HEK293T (cell line): ENCODE data around the gene CYREN.
A peak's percentile ranks its signal among the peaks of the same experiment; 100 is the strongest.

Experiments
- CTCF ChIA-PET: fragments of 350-600 bp; formaldehyde crosslinking; extraction: SDS; loops from one replicate; lab custom pipeline; 2021; ENCODE audit warnings: antibody characterized with exemption, inconsistent platforms; lab: Yijun Ruan, JAX
- POLR2A ChIA-PET: fragments of 350-600 bp; formaldehyde crosslinking; extraction: SDS; loops from one replicate; lab custom pipeline; 2020; ENCODE audit warnings: antibody characterized with exemption, inconsistent platforms; lab: Yijun Ruan, JAX
- DNase-seq: peaks from one replicate; pipeline ENCODE4 v3.0.0; 2012; ENCODE audit warnings: mixed read lengths; ENCODE audit errors: extremely low spot score
- ARNT ChIP-seq: fragments of 450-650 bp; IDR thresholded peaks from 2 replicates; pipeline ENCODE4 v1.6.1; 2017; ENCODE audit warnings: mild to moderate bottlenecking
- BHLHE40 ChIP-seq: fragments of 450-650 bp; IDR thresholded peaks from 2 replicates; pipeline ENCODE4 v1.6.1; 2016; ENCODE audit warnings: mild to moderate bottlenecking, moderate library complexity, borderline replicate concordance
- CTBP1 ChIP-seq: fragments of 450-650 bp; IDR thresholded peaks from 2 replicates; pipeline ENCODE4 v1.6.1; 2016; ENCODE audit warnings: borderline replicate concordance
- ELF4 ChIP-seq: fragments of 450-650 bp; IDR thresholded peaks from 2 replicates; pipeline ENCODE4 v1.6.1; 2017; ENCODE audit warnings: antibody characterized with exemption
- FOXA1 ChIP-seq: fragments of 450-650 bp; IDR thresholded peaks from 2 replicates; pipeline ENCODE4 v1.6.1; 2016; ENCODE audit warnings: mild to moderate bottlenecking
- FOXK2 ChIP-seq: fragments of 450-650 bp; IDR thresholded peaks from 2 replicates; pipeline ENCODE4 v1.6.1; 2016; ENCODE audit warnings: mild to moderate bottlenecking
- FOXM1 ChIP-seq: fragments of 450-650 bp; IDR thresholded peaks from 2 replicates; pipeline ENCODE4 v1.6.1; 2017; ENCODE audit warnings: mild to moderate bottlenecking, borderline replicate concordance
- HDGF ChIP-seq: fragments of 450-650 bp; IDR thresholded peaks from 2 replicates; pipeline ENCODE4 v1.6.1; 2017; ENCODE audit warnings: antibody characterized with exemption, borderline replicate concordance
- L3MBTL2 ChIP-seq: fragments of 450-650 bp; conservative IDR thresholded peaks from 2 replicates; pipeline ENCODE4 v1.6.1; 2016; ENCODE audit warnings: mild to moderate bottlenecking
- LEF1 ChIP-seq: fragments of 450-650 bp; IDR thresholded peaks from 2 replicates; pipeline ENCODE4 v1.6.1; 2017; ENCODE audit warnings: mild to moderate bottlenecking, borderline replicate concordance
- NFRKB ChIP-seq: fragments of 450-650 bp; IDR thresholded peaks from 2 replicates; pipeline ENCODE4 v1.6.1; 2016; ENCODE audit warnings: mild to moderate bottlenecking, moderate library complexity
- SP1 ChIP-seq: fragments of 450-650 bp; IDR thresholded peaks from 2 replicates; pipeline ENCODE4 v1.6.1; 2017
- SUZ12 ChIP-seq: fragments of 450-650 bp; IDR thresholded peaks from 2 replicates; pipeline ENCODE4 v1.6.1; 2016; ENCODE audit warnings: mild to moderate bottlenecking
- TARDBP ChIP-seq: fragments of 450-650 bp; IDR thresholded peaks from 2 replicates; pipeline ENCODE4 v1.6.1; 2016
- ZNF384 ChIP-seq: fragments of 450-650 bp; IDR thresholded peaks from 2 replicates; pipeline ENCODE4 v1.6.1; 2016
- TF ChIP-seq, protein P1 (sequence below): fragments of 450-650 bp; IDR thresholded peaks from 2 replicates; pipeline ENCODE4 v1.6.1; 2016

CYREN gene, protein sequence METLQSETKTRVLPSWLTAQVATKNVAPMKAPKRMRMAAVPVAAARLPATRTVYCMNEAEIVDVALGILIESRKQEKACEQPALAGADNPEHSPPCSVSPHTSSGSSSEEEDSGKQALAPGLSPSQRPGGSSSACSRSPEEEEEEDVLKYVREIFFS

GRCh38 chr7:135170274-135170997, at the start of gene CYREN:
CYREN (minus strand) TSS chr7:135170707; CDS start chr7:135168922, 1,785 bp downstream.
- CTCF ChIA-PET: interaction anchor here (0.7 to 1.4 kb wide), 4 partner anchors 8 to 185 kb away, joined by 3 to 5 read pairs (median 4); partner anchors contain the start of gene AGBL3

DNA sequence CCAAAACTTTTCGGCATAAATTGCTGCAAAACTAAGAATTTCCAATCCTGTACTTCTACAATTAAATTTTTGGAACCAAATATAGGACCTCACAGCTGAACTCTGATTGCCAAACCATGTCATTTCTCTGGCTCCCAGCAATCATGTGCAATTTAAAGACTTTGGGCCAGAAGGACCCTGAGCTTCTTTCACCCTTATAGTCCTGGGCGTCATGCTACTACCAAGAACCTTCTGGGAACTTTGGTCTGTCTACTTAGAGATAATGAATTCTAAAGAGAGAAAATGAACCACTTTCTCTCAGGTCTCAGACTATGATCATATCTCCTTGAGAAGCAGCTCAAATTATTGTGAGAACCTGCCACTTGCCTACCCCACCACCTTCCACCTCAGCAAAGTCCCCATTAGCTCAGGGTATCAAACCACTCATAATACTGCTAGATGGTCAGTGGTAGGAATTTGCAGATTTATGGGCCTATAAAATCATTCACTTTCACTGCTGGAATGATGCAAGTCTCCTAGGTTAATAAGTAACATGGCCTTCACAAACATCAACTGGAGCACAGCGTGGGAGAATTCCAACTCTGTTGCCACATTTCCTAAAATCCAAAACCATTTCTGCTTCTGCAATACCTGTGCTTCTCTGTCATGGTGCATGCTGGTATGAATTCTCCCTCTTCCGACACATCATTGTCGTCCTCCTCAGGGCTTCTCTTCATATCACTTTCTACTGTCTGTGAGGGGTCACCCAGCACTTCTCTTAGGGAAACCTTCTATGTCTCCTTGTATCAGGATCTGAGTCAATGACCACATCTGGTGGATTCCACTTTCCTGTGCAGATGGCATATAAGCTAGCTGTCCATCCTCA, 47.4 kb upstream of the CYREN start:
- TF ChIP-seq FOXK2 (no peak), HDGF (no peak), LEF1 (no peak), SP1 (no peak), ZNF384 (no peak), BHLHE40 (no peak), TARDBP (no peak), ARNT (no peak), FOXA1 (no peak), L3MBTL2 (no peak)
- ChIA-PET CTCF (interaction anchor here (0.7 kb wide), 1 partner anchor 57 kb away, joined by 3 read pairs; no protein-coding TSS in a partner anchor), POLR2A (interaction anchor here (0.9 to 1.0 kb wide), 2 partner anchors 9 to 15 kb away, joined by 3 to 4 read pairs; no protein-coding TSS in a partner anchor)
- no peak for DNase-seq

More at GRCh38 chr7:135170274-135170997, at the start of gene CYREN:
- peak; percentile 99 for DNase-seq
- TF ChIP-seq LEF1 (peak; percentile 81; the same call in 1 of the 2 replicates), FOXM1 (no peak), CTBP1 (peak; percentile 54; the same call in 1 of the 2 replicates), TARDBP (peak; percentile 79; the same call in 1 of the 2 replicates), ELF4 (peak; percentile 82)
- POLR2A ChIA-PET: interaction anchor here (0.7 to 2.6 kb wide), 15 partner anchors 9 to 523 kb away, joined by 3 to 12 read pairs (median 4); partner anchors contain the start of genes AGBL3 and WDR91

DNA sequence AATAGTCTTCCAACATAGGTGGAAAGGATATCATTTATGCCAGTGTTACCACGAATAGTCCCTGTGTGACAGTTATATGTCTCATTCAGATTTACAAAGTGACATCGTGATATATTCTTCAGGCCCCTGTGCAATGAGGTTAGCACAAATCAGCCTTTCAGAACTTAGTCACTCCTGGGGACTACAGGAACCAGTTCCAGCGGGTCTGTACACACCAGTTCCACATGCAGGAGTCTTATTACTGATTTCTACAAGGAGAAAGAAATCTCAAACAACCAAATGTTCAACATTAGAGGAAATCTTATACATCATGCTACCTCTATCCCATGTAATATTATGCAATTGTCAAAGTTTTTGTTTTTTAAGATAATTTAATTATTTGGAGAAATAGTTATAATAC, 45.2 kb upstream of the CYREN start:
- TF ChIP-seq, protein P1, sequence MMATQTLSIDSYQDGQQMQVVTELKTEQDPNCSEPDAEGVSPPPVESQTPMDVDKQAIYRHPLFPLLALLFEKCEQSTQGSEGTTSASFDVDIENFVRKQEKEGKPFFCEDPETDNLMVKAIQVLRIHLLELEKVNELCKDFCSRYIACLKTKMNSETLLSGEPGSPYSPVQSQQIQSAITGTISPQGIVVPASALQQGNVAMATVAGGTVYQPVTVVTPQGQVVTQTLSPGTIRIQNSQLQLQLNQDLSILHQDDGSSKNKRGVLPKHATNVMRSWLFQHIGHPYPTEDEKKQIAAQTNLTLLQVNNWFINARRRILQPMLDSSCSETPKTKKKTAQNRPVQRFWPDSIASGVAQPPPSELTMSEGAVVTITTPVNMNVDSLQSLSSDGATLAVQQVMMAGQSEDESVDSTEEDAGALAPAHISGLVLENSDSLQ: no peak
- TF ChIP-seq CTBP1 (no peak), ZNF384 (no peak), HDGF (no peak), L3MBTL2 (no peak), FOXK2 (no peak), BHLHE40 (no peak), ELF4 (no peak), SP1 (no peak), ARNT (no peak), TARDBP (no peak), FOXA1 (no peak), SUZ12 (no peak), NFRKB (no peak), LEF1 (no peak), FOXM1 (no peak)
- CTCF ChIA-PET: no interaction called here
- no peak for DNase-seq
- POLR2A ChIA-PET: no interaction called here

DNA sequence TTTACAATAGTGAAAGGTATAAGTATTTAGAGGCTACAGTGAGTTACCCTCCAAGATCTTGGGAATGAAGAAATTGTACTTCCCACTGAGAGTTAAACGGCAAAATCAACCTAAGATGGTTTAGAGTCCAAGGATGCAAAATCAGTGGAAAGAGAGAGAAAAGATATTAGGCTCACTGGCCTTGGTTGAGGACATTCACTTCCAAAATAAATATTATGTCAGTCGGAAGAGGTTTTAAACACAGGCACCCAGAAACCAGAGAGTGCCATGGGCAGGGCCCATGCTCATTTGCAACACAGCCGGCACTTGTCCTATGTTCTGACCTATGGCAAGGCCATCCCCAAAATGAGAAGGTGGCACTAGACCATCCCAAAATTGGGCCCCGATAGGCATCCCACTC, 44.7 kb upstream of the CYREN start:
- CTCF ChIA-PET: no interaction called here
- no peak for TF ChIP-seq L3MBTL2
- no peak for DNase-seq
- POLR2A ChIA-PET: no interaction called here

- ChIA-PET CTCF (interaction anchor here (0.6 to 1.6 kb wide), 3 partner anchors 19 to 304 kb away, joined by 3 to 7 read pairs (median 4); partner anchors contain the start of gene STRA8), POLR2A (no interaction called here)
Measured at GRCh38 chr7:135213831-135214230, 43.3 kb upstream of the CYREN start.

More at GRCh38 chr7:135213831-135214230, 43.3 kb upstream of the CYREN start:
- no peak for DNase-seq
- TF ChIP-seq FOXA1 (no peak), ZNF384 (no peak), SP1 (no peak), L3MBTL2 (no peak), HDGF (no peak), FOXK2 (no peak), BHLHE40 (no peak), NFRKB (no peak), SUZ12 (no peak), ELF4 (no peak), LEF1 (no peak)
- TF ChIP-seq, protein P1: no peak
